GM18517 (cell line): Measurements from ENCODE around the gene ARHGAP12.

ENCODE experiments used
- ATAC-seq: cut with Tn5 transposase; IDR thresholded peaks from one replicate; pipeline ENCODE4 v1.9.1; 2021; ENCODE audit warnings: mild to moderate bottlenecking, moderate library complexity; ENCODE audit not compliant: unreplicated experiment

Gene ARHGAP12

DNA sequence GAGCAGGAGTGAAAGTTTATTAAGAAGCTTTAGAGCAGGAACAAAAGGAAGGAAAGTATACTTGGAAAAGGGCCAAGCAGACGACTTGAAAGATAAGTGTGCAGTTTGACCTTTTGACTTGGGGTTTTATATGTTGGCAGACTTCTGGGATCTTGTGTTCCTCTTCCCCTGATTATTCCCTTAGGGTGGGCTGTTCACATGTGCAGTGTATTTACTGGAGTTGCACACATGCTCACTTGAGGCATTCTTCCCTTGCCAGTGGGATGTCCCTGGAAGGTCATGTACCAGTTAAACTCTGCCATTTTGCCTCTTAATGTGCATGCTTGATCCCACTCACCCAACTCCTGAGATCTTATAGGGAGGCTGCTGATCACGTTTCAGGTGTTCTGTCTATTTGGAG is 23.4 kb upstream of the ARHGAP12 start:
- ATAC-seq: no peak

DNA sequence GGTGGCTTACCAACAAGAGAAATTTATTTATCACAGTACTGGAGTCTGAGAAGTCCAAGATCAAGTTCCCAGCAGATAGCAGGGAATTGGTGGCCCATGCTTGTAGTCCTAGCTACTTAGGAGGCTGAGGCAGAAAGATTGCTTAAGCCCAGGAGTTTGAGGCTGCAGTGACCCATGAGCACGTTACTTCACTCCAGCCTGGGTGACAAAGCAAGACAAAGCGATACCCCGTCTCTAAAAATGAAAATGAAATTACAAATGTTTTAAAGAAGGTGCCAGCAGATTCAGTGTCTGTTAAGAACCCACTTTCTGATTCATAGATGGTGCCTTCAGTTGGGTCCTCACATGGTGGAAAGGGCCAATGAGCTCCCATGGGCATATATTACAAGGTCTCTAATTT is 20.6 kb upstream of the ARHGAP12 start:
- no peak for ATAC-seq

DNA sequence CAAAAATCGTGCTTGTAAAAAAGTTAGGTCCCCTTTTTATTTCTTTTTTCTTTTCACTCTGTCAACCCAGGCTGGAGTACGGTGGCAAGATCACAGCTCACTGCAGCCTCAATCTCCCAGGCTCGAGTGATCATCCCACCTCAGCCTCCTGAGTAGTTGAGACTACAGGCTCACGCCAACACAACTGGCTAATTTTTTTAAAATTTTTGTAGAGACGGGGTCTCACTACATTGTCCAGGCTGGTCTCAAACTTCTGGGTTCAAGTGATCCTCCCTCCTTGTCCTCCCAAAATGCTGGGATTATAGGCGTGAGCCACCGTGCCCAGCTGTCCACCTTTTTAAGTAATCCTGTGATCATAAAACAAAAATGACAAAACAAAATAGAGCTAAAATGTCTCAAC is 19.4 kb upstream of the ARHGAP12 start:
- no peak for ATAC-seq

DNA sequence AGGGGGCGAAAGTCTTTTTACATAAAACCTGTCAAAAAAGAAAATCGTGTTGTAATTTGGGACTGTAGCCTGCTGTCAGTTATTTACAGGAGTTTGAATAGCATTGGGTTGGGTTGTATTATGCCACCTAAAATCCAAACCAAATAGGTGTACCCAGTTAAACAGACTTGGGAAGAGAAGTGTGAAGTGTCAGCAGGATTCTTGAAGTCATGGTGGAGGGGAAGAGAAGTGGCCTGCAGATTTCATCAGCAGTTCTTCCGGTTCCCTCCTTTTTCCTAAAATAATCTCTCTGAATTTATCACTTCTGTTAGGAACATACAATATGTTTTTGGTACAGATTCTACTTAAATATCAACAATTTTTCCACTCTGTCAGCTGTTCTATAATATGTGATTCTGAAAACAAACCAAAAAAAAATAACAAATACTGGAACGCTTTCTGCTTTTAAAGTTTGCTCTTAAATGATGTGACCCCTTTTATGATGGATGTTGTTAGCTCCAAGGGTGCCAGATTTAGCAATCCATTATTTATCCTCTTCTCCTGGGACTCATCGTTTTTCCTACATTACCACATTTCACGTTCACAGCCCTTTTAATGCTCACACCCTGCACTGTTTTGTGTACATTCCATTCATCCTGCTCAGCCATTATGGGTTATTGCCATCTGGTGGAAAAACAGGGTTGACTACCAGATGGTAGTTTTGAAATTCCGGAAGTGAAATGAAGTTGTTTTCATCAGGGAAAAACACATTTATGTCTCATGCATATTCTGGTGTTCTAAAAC is 18.7 kb upstream of the ARHGAP12 start:
- no peak for ATAC-seq

DNA sequence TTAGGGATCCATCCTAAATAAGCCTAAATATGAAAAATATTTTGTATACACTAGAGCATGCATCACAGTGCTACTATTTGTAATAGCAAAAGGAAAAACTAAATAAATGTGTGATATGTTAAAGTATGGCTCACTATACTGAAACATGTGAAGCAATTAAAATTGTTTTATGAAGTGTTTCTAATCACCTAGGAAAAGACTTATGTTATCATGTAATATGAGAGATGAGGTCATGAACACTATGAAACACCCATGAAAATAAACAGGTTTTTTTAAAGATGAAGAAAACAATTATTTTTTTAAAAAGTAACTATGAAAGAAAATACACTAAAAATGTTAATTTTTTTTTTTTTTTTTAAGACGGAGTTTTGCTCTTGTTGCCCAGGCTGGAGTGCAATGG is 16.8 kb upstream of the ARHGAP12 start:
- ATAC-seq: no peak

DNA sequence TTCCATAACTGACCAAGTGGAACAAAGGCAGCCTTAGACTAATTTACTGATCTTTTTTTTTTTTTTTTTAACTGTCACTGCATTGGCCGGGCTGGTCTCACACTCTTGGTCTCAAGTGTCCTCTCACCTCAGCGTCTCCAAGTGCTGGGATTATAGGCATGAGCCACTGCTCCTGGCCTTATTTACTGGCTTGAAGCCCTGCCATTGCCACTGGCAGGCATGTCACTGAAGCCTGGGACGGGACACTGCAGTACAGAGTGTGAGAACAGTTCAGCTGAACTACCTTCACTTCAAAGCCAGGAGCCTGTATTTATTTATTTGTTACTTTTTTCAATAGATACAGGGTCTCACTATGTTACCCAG is 15.4 kb upstream of the ARHGAP12 start:
- ATAC-seq: no peak

DNA sequence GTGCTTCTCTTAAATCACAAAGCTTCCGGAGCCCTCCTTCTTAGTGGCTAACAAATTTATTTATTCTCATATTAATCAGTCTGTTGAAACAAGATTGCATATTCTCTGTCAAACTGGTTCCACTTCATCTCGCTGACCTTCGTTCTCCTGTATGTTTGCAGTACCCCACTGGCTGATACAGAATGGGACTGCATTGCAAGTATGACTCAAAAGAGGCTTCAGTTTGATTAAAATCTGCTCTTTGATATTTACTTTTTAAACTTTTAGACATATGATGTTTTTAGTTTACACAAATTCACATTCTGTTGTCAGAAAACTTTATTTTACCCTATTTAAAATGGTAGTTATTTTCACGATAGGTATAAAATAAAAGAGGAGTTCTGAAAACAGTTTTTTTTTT is 14.3 kb upstream of the ARHGAP12 start:
- ATAC-seq: no peak

DNA sequence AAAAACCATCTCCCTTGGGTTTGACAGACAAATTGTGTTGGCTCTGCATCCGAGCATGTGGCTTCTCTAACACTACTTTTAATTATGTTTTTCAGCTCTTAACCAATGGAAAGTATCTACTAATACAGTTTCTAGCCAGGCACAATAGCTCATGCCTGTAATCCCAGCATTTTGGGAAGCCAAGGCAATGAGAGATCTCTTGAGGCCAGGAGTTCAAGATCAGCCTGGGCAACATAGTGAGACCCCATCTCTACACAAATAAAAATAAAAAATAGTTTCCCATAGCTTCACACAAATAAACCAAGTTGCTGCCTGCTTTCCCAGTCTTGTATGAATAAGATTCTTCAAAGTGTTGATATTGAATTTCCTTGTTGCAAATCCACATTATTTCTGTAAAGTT is 13.8 kb upstream of the ARHGAP12 start:
- ATAC-seq: no peak

DNA sequence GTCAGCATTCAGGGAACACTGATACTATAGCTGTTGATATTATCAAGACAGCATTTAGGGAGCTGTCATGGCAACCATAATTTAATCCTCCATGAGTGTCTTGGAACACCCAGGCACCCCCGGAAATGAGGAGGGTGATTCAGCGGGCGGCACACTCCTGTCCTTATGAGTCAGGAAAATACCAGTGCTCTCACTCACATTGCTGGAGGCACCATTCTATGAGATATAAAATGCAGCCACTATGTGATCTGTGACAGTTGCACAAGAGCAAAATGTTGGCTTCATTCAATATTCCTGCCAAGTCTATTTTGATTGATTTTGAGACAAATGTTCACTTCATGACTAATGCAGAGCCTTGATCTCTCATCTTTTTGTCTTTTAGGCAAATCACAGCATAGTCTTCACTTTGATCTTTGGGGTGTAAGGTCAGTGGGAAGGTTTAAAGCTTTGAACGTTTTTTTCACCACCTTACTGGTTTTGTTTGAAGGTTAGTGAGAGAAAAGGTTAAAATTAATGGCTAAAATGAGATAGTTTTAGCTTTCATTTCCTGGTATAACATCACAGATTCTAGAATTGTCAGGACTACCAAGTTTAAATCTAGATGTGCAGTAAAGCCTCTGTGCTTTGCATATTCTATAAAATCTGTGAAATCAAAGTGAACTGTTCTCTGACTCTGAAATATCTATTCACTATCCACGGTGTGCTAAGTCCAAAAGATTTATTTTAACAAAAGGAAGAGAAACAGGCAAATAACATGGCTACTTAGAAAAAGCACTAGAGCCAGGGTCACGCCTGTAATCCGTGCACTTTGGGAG is 12.4 kb upstream of the ARHGAP12 start:
- ATAC-seq: no peak

DNA sequence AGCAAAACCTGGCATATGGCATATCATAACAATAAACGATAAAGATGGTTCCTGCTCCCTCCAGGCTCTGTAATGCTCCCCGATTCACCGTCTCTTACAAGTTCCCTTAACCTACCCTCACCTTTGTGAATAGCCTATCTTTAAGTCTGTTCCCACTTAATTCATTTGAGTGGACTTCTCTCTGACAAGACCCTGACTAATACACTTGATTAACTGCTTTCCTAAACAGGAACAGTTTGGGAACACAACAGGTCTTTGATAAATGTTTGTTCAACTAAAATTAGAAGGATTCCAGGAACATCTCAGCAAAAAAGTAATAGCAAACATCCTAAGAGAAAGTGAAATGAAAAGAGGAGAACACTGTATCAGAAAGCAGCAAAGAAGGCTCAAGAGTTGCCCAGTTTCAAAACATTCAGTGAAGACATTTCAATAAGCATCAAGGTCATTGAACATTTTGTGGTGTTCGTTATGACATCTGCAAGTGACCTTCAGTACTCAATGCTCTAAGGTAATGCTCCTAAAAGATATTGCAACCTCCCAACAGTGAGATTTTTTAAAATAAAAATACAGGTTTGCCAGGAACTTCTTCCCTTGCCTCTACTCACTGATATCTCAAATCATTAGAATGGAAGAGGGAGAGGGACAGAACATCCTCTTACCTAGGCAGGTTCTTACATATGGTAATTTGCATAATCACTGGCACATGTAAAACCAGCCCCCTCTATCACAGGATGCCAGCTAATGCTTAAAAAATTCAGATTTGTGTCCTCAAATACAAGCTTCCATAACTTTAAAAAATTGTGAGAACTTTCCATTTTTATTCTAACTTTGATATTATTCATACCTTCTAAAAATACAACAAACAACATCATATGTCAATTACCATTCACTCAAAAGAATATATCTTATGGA is 11.4 kb upstream of the ARHGAP12 start:
- ATAC-seq: no peak

DNA sequence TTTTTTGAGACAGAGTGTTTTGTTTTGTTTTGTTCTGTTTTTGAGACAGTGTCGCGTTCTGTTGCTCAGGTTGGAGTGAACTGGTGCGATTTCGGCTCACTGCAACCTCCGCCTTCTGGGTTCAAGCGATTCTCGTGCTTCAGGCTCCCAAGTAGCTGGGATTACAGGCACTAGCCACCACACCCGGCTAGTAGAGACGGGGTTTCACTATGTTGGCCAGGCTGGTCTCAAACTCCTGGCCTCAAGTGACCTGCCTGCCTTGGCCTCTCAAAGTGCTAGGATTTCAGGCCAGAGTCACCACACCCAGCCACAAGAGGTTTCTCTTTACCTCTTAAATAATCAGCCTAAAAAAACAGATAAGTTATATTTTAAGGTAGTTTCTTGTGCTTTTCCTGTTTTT is 8.7 kb upstream of the ARHGAP12 start:
- ATAC-seq: no peak

DNA sequence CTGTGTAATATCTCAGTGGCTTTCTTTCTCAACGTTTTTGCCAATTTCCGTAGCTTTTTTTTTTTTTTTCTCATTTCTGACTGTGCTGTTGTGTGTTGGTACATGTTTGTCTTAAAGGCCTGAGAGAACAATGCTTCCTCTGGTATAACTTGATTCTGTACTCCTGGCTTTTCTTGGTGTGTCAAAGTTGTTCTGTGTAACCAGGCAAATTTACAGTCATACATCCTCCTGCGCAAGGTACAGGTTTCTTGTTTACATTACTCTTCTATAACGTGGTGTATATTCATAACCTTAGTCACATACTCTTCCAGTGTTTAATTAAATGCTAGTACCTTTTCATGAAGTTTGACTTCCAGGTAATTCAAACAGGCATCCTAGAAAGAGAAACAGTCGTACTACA is 8.3 kb upstream of the ARHGAP12 start:
- no peak for ATAC-seq

DNA sequence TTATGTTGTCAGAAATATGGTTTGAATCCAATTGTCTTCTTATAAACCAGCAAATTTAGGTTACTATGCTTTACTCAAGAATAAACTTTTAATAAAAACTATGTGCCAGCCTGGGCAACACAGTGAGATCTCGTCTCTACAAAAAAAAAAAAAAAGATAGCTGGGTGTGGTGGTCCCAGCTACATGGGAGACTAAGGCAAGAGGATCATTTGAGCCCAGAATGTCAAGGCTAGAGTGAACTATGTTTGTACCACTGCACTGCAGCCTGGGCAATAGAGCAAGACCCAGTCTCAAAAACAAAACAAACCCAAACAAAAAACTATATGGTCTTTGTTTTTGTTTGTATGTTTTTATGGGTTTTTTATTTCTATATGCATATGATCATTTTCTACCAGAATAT is 7.5 kb upstream of the ARHGAP12 start:
- ATAC-seq: no peak

DNA sequence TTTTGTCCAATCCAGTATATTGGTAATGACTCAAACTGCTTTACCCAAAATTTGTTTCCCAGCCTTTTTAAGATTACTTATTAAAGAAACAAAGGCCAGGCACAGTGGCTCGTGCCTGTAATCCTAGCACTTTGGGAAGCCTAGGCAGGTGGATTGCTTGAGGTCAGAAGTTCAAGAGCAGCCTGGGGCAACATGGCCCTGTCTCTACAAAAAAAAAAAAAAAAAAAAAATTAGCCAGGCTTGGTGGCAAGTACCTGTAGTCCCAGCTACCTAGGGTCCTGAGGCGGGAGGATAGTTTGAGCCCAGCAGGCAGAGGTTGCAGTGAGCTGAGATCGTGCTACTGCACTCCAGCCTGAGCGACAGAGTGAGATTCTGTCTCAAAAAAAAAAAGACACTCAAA is 7.0 kb upstream of the ARHGAP12 start:
- no peak for ATAC-seq

DNA sequence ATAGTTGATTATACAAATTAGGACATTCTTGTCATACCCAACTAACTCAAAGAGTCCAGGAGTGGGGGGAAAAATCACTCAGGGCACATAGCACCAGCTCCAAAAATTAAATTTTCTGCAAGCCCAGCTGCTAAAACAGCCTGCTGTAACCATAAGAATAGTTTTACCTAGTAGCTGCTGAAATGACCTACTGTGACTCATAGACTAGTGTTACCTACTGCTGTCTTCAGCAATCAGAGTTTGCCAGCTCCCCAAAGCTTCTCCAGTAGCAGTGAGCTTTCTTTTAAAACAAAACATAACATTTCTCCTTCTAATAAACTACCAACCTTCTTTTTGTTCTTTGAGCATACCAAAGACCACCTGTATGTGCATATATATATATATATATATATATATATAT is 4.2 kb upstream of the ARHGAP12 start:
- no peak for ATAC-seq

DNA sequence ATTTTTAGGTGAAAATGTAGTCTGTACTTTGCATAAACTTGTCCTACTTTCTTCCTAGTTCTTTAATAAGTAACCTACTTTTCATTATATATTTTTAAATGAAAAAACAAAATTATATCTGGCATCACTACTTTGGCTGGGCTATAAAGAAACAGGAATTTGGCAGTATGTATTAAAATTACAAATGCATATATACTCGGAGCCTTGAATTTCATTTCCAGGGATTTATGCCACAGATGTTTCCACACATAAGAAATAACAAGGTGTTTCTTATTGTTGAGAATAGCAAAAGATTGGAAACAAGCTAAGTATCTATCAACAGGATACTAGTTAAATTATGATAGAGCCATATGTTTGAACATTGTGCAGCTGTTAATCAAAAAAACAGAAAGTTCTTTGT is 2.2 kb upstream of the ARHGAP12 start:
- ATAC-seq: no peak

DNA sequence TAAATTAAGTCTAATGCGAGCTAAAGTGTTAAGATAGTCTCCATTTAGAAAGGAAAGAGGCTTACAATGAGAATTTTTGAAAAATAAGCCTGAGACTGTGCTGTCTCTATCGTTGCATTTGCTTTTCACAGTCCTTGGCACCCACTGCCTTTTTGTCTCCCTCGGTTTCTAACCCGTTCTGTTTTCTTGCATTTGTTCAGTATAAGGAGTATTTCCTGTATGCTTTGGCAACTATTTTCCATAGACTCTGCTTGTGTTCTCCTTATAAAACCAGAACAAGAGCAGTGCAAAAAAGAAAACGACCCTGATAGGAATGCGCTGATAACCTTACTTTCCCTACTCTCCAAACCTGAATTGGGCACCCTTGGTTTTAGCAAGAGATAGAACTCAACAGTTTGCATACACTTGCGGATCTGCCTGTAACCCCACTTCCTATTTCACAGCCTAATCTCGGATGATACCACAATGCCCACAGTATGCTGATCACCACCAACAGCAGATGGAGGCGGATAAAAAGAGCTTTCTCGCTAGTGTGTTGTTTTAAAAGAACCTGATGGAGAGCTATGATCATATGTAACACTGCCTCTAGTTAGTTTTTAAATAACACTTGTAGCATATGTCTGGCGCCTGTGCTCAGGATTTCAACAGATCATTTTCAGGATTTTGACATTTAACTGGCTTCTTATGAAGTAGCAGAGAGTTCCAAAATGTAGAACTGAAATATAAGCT is 1.6 kb upstream of the ARHGAP12 start:
- ATAC-seq: peak; percentile 38

DNA sequence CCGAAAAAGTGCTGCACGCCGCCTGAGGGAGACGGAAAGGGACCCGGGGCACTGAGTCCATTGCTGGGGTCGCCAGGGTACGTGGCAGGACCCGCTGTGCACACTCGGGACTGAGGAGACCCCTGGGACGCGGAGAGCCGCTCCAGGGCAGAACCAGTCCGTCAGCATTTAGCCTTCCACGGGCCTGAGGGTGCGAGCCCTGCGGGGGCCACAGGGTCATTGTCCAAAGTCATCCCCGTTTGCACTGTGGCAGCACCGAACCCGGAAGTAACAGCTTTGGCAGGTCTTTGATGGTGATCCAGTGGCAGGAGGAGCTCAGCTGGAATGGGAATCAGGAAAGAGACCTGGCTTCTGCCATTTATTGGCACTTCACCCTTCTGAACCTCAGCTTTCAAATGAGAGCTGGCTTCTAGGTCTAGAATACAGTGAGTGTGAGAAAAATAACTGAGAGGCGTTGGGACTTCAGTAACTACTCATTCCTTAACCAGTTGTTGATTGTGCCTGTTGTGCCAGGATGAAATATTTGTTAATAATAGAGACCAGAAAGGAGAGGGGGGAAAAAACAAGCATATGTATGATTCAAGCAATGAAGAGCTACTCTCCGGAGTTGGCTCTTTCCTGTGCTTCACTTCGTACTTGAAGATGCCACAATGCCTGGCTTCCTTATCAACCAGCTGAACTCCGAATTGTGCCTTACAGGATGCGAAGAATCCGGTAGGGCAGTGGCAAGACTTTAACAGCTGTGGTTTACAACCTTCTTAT is 811 bp upstream of the ARHGAP12 start:
- peak; percentile 25 for ATAC-seq

DNA sequence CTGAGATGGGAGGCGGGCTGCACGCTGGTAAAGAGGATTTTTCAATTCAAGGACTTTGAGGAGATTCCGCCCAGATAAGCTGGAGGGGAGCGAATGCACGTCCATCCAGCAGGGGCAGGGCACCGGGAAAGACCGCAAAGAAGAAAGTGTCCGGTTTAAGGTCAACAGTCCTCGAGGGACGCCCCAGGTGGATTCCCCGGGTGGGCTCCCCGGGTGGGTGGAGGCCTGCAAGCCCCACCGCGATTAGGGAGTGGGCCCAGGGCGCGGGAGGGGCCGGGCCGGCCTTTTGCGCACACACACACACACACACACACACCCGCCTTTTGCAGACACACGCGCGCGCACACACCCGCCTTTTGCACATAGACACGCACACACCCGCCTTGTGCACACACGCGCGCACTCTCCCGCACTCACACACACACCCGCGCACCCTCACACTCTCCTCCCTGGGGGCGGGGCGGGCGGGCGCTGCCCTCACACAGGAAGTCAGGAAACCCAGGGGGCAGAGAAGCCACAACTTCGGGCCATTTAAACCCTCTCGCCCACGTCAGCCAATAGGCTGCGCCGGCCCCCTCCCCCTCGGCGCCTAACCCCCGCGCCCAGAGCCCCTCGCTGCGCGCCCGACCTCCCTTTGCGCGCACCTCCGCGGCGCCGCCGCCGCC is 615 bp downstream of the ARHGAP12 start:
- peak; percentile 28 for ATAC-seq

DNA sequence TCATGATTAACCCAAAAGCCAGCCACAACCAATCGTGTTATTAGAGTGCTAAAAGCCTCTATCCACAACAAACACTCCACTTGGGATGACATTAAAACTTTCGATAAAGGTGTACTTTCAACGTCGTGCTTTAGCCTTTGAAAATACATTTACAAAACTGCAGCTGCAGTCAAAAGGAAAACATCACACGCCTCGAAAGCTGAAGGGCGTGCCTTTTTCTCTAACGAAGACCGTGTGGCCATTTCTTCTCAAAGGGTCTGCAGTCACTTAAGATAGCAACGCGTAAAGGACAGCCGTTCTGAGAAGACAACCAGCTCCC is 1.1 kb downstream of the ARHGAP12 start:
- no peak for ATAC-seq
